ENCODE data around the gene PPP1R26.
"Not testable (repeated sequence)": the region's sequence is repeated elsewhere in the genome, so short reads cannot be mapped to it uniquely, and the experiment has no call there.

Gene PPP1R26, protein sequence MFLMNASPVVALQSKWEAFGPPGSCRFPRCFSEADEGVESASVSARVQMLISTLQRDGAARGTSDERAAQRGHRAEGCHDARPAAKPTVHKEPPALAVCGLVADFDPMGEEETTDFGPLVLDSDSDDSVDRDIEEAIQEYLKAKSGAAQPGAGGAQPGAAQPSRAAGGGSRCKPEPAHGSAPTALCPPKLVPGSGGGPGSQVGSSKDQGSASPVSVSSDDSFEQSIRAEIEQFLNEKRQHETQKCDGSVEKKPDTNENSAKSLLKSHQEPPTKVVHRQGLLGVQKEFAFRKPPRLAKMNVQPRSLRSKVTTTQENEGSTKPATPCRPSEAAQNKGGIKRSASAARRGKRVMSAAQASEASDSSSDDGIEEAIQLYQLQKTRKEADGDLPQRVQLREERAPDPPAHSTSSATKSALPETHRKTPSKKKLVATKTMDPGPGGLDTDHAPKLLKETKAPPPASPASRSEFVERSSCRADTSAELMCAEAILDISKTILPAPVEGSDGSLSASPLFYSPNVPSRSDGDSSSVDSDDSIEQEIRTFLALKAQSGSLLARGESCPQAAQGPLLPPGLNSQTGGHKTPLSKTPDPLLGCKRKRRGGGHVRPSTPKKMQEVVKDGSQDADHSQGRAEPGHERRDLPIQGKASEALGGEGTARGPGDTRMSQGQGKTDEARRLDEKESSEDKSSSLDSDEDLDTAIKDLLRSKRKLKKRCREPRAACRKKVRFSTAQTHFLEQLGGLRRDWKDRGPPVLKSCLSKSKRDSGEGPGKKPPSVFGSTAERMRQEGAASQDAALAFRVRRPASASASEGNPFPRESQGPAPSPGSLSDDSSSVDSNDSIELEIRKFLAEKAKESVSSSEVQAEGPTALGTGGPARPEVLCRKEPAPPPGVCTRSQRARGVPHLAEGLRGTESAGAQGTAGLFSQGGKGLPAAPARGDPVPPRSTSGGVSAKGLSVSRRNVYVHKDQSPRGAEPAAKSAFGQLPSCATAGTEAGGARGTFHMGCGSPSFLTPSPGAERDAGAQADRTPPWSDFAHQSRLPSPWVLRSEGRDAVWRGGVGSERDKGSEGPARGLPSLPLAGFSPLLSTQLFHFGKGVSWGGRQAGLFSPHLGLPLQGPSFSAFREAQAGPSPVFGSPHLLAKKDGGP (N-terminal part only)

DNA sequence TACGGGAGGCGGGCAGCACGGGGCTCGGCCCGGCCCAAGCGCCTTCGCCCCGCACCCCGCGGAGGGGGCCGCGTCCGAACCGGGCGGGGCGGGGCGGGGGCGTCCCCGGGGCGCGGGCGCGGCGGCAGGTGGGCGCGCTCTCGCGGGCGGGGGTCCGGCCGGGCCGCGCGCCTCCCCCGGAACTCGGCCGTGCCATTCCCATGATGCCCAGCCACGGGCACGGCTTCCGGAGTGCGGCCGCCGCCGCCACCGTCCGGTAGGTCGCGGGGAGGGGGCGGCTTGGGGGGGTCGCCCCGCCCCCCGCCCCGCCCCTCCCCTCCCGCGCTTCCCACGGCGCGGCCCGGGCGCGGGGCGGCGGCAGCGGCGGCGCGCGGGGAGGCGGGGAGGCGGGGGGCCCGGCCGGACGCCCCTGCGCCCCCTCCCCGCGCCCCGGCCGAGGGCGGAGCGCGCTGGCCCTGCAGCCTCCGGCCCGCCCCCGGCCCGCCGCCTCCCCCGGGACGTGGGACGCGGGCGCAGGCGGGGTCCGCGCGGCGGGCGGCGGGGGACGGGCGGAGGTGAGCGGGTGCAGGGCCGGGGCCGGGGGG lies at the start of gene PPP1R26:
PPP1R26 (plus strand) TSS at position 314 of the 584 bp plus-strand sequence. CDS start 4,729 bp downstream, outside the sequence.
- Histone ChIP-seq H3K9me3 (no peaks in the 10 kb centered on the region), H3K4me1 (peaks cover 0 to 21% (median 12%) of the 10 kb centered on the region in 4 donors), H3K27me3 (no peaks in the 10 kb centered on the region), H3K36me3 (peaks cover 4 to 12% (median 10%) of the 10 kb centered on the region in 3 donors), H3K27ac (peak within 1 kb of the TSS; percentile 75 to 78), H3K4me3 (peak within 1 kb of the TSS; percentile 89 to 94)
- intact Hi-C loops (cut with DNase I; ENCODE audit: low total_unique reads) = no loop called here
- TF ChIP-seq, protein P1, sequence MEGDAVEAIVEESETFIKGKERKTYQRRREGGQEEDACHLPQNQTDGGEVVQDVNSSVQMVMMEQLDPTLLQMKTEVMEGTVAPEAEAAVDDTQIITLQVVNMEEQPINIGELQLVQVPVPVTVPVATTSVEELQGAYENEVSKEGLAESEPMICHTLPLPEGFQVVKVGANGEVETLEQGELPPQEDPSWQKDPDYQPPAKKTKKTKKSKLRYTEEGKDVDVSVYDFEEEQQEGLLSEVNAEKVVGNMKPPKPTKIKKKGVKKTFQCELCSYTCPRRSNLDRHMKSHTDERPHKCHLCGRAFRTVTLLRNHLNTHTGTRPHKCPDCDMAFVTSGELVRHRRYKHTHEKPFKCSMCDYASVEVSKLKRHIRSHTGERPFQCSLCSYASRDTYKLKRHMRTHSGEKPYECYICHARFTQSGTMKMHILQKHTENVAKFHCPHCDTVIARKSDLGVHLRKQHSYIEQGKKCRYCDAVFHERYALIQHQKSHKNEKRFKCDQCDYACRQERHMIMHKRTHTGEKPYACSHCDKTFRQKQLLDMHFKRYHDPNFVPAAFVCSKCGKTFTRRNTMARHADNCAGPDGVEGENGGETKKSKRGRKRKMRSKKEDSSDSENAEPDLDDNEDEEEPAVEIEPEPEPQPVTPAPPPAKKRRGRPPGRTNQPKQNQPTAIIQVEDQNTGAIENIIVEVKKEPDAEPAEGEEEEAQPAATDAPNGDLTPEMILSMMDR (IDR thresholded peaks at IDR 0.05) = no peak
- DNase-seq = no peak

DNA sequence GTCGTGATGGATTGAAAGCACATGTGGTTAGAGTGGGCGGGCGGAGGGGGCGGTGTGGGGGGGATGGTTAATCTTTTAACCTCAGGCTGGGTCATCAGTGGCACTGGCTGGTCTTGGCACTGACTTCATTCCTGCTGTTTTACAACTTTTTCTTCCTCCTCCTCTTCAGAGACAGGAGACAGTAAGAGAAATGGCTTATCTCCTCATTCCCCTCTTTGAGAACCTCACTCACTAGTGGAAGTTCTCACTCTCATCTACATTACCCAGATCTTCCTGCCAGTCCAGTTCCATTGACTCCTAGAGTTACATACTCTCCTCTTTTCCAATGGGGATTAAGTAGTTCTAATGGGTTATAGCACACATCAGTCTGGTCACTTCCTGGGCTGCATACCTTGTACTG lies 42.3 kb upstream of the PPP1R26 start:
- intact Hi-C loops (cut with DNase I; ENCODE audit: low total_unique reads) = no loop called here
- TF ChIP-seq, protein P1 (IDR thresholded peaks at IDR 0.05) = no peak
- Histone ChIP-seq H3K27ac (no peak overlapping the region), H3K36me3 (no peaks in the 10 kb centered on the region), H3K4me1 (peaks cover 0 to 11% (median 0%) of the 10 kb centered on the region in 4 donors), H3K27me3 (peaks cover 0 to 7% of the 10 kb centered on the region in 2 donors), H3K9me3 (no peaks in the 10 kb centered on the region), H3K4me3 (no peak overlapping the region)
- DNase-seq = no peak

DNA sequence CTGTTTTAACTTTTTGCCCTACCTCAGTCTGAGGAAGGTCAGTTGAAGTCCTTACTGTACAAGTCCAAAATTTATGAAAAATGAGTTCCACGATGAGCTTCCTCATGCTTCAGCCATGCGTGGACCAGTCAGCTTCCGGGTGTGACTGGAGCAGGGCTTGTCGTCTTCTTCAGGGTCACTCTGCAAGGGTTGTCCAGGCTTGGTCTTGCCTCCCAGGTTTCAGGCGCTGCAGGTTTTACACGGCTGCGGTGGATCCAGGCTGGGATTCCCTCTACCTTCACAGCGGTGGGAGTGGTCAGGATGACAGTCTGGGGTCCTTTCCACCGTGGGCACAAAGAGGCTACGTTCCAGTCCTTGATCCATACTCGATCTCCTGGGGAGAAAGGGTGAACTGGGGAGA lies 41.9 kb upstream of the PPP1R26 start:
- H3K36me3 ChIP-seq; H3K9me3 ChIP-seq; H3K4me3 ChIP-seq; intact Hi-C loops (cut with DNase I; ENCODE audit: low total_unique reads); DNase-seq; H3K27ac ChIP-seq: not testable (repeated sequence)
- Histone ChIP-seq H3K27me3 (peaks cover 0 to 10% of the 10 kb centered on the region in 2 donors), H3K4me1 (peaks cover 0 to 11% (median 0%) of the 10 kb centered on the region in 4 donors)

DNA sequence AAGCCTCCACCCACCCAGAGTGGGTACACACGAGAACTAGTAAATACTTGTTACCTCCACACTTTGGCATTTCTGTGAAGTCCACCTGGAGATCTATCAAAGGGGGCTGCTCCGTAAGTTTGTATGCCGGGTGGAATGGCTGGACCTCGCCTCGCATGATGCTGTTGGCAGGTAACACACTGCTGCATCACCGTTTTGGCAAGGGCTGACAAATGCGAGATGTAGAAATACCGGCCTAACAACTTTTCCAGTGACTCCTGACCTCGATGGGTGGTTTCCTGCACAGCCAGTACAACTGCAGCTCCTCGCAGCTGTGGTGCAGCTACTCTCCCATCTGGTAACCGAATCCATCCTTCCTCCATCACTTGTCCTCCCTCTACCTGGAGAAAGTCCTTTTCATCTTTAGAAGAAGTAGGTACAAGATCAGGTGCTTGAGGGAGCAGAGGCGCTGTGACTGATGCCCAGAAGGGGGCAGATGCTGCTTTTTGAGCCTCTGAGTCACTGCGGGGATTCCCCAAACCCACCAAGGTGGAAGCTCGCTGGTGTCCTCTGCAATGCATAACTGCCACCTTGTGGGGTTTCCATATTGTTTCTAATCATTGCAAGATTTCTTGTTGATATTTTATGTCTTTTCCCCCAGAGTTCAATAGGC lies 40.9 kb upstream of the PPP1R26 start:
- H3K27me3 ChIP-seq = peaks cover 0 to 18% of the 10 kb centered on the region in 2 donors
- DNase-seq; H3K4me3 ChIP-seq; H3K36me3 ChIP-seq; H3K27ac ChIP-seq; H3K9me3 ChIP-seq; intact Hi-C loops (cut with DNase I; ENCODE audit: low total_unique reads): not testable (repeated sequence)
- peaks cover 0 to 11% (median 0%) of the 10 kb centered on the region in 4 donors for H3K4me1 ChIP-seq

DNA sequence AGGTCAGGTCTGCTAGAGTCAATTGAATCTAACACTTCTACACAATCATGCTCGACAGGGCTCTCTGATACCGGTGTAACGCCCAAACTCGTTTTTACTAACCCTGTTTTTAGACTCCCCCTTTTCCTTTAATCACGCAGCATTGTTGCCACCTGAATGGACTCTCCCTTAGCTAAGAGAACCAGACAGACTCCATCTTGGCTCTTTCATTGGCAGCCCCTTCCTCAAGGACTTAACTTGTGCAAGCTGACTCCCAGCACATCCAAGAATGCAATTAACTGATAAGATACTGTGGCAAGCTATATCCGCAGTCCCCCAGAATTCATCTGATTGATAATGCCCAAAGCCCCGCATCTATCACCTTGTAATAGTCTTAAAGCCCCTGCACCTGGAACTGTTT lies 40.1 kb upstream of the PPP1R26 start:
- H3K4me3 ChIP-seq; H3K27ac ChIP-seq; intact Hi-C loops (cut with DNase I; ENCODE audit: low total_unique reads); H3K9me3 ChIP-seq; DNase-seq; H3K36me3 ChIP-seq: not testable (repeated sequence)
- peaks cover 0 to 11% (median 0%) of the 10 kb centered on the region in 4 donors for H3K4me1 ChIP-seq
- H3K27me3 ChIP-seq = peaks cover 0 to 26% of the 10 kb centered on the region in 2 donors

DNA sequence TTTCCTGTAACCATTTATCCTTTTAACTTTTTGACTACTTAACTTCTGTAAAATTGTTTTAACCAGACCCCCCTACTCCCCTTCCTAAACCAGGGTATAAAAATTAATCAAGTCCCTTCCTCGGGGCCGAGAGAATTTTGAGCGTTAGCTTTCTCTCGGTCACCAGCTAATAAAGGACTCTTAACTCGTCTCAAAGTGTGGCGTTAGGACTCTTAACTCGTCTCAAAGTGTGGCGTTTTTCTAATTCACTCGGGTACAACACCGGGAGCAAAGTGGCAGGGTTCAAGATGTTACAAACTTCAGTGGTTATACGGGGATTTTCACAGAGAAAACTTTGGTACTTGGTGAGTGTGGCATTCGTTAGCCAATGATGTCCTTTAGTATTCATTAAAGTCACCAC lies 39.7 kb upstream of the PPP1R26 start:
- H3K27ac ChIP-seq = no peak overlapping the region

More for the DNA sequence above, 39.7 kb upstream of the PPP1R26 start:
- TF ChIP-seq, protein P1 (IDR thresholded peaks at IDR 0.05) = no peak
- Histone ChIP-seq H3K27me3 (peaks cover 0 to 29% of the 10 kb centered on the region in 2 donors), H3K36me3 (no peaks in the 10 kb centered on the region), H3K4me1 (peaks cover 0 to 11% (median 0%) of the 10 kb centered on the region in 4 donors), H3K9me3 (no peaks in the 10 kb centered on the region), H3K4me3 (no peak overlapping the region)
- intact Hi-C loops (cut with DNase I; ENCODE audit: low total_unique reads) = no loop called here
- DNase-seq = no peak
